ENCODE measurements around the gene HOXB4.

DNA sequence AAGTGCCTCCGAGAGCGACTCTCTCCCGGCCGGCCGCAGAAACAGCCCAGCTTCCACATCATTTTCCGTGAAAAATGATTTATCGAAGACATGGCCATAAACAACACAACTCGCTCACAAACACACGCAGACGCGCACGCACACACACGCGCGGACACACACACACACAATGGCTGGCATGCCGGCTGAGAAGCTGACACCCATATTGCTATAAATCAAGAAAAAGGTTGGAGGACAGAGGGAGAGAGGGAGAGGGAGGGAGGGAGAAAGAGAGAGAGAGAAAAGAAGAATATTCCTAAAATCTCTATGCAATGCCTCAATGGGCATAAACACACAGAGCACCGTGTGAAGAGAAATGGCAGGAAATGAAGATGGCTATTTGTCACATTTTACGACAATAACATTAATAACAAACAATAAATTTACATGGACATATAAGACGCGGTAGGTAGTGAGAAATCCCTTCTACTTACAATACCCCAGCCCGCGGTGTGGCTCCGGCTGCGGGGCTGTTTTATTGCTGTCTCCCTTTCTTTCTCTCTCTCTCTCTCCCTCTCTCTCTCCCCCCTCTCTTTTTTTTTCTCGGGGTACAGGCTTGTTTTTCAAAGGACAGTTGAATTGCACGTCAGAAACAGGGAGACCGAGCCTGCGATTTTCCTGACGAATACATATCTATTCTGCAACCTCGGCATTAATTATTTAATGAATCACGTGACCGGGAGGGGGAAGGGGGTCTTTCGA lies 9.5 kb downstream of the HOXB4 start:
- TF ChIP-seq CTCF (conservative IDR thresholded peaks at IDR 0.05; ENCODE audit: low read length): no peak
- TF ChIP-seq EZH2phosphoT487 (IDR thresholded peaks at IDR 0.05; ENCODE audit: borderline replicate concordance, low read depth, low read length): no peak

Data from OCI-LY7 (cell line).